Measurements from ENCODE around the gene IL17RA.

DNA sequence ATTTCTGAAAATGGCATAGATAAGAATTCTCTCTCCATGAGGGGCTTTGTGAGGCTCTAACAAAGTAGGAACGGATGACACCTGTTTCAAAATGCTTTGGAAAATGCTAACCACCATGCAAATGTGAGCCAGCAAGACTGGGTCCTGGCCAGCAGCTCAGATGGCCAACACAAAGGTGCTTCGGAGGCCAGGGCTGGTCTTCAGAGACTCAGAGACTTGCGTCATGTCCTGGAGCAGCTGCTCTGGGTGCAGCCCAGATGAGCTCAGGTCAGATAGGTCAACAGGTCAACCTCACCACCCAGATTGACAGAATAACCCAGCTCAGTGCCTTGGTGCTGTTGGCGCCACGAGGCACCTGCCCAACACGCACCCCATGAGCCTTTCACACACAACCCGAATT is 48.3 kb downstream of the IL17RA start:
- TF ChIP-seq, protein P1, sequence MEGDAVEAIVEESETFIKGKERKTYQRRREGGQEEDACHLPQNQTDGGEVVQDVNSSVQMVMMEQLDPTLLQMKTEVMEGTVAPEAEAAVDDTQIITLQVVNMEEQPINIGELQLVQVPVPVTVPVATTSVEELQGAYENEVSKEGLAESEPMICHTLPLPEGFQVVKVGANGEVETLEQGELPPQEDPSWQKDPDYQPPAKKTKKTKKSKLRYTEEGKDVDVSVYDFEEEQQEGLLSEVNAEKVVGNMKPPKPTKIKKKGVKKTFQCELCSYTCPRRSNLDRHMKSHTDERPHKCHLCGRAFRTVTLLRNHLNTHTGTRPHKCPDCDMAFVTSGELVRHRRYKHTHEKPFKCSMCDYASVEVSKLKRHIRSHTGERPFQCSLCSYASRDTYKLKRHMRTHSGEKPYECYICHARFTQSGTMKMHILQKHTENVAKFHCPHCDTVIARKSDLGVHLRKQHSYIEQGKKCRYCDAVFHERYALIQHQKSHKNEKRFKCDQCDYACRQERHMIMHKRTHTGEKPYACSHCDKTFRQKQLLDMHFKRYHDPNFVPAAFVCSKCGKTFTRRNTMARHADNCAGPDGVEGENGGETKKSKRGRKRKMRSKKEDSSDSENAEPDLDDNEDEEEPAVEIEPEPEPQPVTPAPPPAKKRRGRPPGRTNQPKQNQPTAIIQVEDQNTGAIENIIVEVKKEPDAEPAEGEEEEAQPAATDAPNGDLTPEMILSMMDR (IDR thresholded peaks at IDR 0.05; ENCODE audit: poor library complexity, severe bottlenecking), result no peak
- TF ChIP-seq, protein P2, sequence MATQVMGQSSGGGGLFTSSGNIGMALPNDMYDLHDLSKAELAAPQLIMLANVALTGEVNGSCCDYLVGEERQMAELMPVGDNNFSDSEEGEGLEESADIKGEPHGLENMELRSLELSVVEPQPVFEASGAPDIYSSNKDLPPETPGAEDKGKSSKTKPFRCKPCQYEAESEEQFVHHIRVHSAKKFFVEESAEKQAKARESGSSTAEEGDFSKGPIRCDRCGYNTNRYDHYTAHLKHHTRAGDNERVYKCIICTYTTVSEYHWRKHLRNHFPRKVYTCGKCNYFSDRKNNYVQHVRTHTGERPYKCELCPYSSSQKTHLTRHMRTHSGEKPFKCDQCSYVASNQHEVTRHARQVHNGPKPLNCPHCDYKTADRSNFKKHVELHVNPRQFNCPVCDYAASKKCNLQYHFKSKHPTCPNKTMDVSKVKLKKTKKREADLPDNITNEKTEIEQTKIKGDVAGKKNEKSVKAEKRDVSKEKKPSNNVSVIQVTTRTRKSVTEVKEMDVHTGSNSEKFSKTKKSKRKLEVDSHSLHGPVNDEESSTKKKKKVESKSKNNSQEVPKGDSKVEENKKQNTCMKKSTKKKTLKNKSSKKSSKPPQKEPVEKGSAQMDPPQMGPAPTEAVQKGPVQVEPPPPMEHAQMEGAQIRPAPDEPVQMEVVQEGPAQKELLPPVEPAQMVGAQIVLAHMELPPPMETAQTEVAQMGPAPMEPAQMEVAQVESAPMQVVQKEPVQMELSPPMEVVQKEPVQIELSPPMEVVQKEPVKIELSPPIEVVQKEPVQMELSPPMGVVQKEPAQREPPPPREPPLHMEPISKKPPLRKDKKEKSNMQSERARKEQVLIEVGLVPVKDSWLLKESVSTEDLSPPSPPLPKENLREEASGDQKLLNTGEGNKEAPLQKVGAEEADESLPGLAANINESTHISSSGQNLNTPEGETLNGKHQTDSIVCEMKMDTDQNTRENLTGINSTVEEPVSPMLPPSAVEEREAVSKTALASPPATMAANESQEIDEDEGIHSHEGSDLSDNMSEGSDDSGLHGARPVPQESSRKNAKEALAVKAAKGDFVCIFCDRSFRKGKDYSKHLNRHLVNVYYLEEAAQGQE (IDR thresholded peaks at IDR 0.05; ENCODE audit: borderline replicate concordance), result no peak
- TF ChIP-seq POLR2AphosphoS5 (IDR thresholded peaks at IDR 0.05) (no peak), SMC3 (conservative IDR thresholded peaks at IDR 0.05; ENCODE audit: poor library complexity) (no peak), MXI1 (conservative IDR thresholded peaks at IDR 0.05; ENCODE audit: poor library complexity, severe bottlenecking) (no peak), EZH2 (IDR thresholded peaks at IDR 0.05; ENCODE audit: borderline replicate concordance, insufficient read depth, low read length, poor library complexity, severe bottlenecking) (no peak), RAD21 (conservative IDR thresholded peaks at IDR 0.05) (no peak), TAF1 (IDR thresholded peaks at IDR 0.05; ENCODE audit: low read depth) (no peak), EP300 (conservative IDR thresholded peaks at IDR 0.05; ENCODE audit: poor library complexity, severe bottlenecking) (no peak)
